HG03045 (cell line): ENCODE measurements around the gene AAMP.
A peak's percentile ranks its signal among the peaks of the same experiment; 100 is the strongest.

ENCODE experiments used
- ATAC-seq: cut with Tn5 transposase; IDR thresholded peaks from one replicate; pipeline ENCODE4 v1.9.1; 2021; ENCODE audit warnings: mild to moderate bottlenecking, moderate library complexity; ENCODE audit not compliant: unreplicated experiment

AAMP gene

DNA sequence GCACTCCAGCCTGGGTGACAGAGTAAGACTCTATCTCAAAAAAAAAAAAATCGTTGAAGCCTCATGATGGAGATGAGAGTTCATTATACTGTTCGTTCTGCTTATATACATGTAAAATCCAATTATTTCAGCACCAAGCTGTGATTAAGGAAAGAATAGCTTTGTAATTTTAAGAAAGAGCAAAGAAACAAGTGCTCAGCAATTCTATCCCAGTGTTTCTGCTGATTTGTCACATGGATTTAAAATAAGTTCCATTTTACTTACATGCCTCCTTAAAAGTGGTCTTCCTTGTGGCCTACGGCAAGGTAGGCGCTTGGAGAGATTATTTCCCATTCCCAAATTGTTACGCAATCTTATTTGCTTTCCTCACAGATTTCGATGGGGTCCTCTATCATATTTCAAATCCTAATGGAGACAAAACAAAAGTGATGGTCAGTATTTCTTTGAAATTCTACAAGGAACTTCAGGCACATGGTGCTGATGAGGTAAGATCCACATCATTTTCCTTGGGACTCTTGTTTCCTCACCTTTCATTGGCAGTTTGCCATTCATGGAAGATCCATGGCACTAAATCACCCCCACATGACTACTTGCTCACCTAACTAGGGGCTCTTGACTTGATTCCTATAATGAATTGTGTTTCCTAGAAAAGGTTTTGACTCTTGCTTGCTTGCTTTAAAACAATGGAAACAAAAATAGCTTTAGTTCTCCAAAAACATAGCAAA, 41.4 kb downstream of the AAMP start:
- ATAC-seq = no peak

- no peak for ATAC-seq
These were observed 43.0 kb downstream of the AAMP start for GRCh38 chr2:218226903-218227302.

GRCh38 chr2:218224186-218224585, 45.8 kb downstream of the AAMP start:
- ATAC-seq = no peak

GRCh38 chr2:218223046-218223445, 46.9 kb downstream of the AAMP start:
- ATAC-seq = no peak

- no peak for ATAC-seq
These were observed 48.9 kb downstream of the AAMP start for GRCh38 chr2:218221000-218221399.

DNA sequence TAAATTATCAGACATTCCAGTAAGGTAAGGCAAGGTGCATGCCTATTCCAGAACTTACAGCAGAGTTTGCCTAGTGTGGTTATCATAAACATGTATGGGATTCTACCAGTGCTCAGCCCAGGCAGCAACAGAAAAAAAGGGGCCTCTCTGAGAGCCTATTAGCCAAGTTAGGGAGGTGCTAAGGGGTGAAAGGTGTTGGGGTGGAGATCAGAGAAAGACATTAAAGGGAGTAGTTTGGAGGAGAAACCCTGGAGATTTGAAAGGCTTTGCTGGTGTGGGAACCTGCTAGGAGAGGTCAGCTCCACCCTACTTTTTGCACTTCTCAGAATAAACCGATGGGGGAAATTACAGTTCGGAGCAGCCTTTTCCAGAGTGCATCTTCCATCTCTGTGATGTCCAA, 50.0 kb downstream of the AAMP start:
- no peak for ATAC-seq

GRCh38 chr2:218218268-218219185, 51.4 kb downstream of the AAMP start:
- ATAC-seq = peak; percentile 51

DNA sequence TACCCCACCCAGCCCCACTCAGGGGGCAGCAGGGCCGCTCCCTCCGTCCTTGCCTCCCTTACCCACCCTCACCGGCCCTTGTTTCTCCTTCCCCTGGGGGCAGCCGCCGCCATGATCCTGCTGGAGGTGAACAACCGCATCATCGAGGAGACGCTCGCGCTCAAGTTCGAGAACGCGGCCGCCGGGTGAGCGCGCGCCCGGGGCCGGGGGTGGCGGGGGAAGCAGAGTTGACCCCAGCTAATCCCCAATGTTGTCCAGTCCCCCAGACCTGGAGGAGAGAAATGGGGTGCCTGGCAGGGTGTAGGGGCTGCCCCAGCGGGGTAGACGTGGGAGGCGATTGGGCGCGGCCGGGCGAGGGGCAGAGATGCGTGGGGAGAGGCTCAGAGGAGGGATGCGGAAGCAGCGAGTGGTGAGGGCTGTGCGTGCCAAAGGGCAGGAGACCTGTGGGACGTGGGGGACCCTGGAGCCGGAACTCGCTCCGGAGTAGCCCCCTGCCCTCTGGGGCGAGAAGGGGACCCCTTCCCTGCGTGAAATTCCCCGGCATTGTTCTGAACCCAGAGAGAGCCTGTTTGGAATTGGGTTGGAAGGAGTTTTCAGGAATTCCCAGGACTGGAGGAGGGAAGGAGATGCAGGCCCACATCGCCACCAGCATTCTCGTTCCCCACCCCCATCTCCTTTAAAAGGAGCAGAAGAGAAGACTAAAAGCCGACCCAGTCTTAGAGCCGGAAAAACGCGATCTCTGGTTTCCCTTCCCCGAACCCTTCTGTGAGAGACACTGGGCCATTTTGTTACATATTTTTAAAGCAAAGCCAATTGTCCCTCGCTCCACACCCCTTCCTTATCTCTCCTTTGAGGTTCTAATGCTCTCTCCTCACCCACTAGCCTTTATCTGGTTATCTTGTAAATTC, 52.3 kb downstream of the AAMP start:
- ATAC-seq = peak; percentile 44

DNA sequence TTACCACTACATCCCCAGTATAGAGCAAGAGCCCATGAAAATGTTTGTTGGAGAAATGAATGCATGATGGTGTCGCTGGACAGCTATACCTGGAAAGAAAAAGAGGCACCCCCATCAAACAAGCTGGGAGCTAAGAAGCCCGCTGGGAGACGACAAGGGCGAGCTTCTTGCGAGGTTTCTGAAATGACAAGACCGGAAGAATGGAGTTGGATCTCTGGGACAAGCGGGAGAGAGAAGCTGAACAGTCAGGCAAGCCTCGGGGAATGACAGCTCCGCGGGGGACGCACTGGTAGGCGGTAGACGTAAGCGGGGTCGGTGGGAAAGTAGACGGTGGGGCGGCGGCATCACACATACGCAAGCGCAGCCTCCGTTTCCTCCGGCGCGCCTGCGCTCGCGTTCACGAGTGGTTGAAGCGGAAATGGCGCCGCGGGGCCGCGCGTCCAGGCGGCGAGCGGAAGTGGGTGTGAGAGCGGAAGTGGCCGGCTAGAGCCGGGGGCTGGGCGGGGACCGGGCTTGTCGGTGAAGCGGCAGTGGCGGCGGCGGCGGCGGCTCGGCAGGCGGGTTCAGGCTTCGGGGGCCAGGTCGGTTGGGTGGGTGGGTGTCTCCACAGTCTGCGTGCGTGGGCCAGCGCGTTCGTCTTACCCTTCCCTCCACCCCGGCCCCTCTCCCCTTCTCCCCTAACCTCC, 53.1 kb downstream of the AAMP start, which contains the start of gene ARPC2:
Gene ARPC2, plus strand, starts transcription at position 516 of the 686 bp plus-strand sequence. CDS start 282 bp downstream, outside the sequence.
- peak; percentile 67 for ATAC-seq

- no peak for ATAC-seq
These were observed 53.6 kb downstream of the AAMP start for GRCh38 chr2:218216336-218216673.
